GM12864 (cell line): Measurements from ENCODE around the gene KLF1.
"Not testable (repeated sequence)": the region's sequence is repeated elsewhere in the genome, so short reads cannot be mapped to it uniquely, and the experiment has no call there.

Source experiments
- DNase-seq: peaks from one replicate; pipeline ENCODE4 v3.0.0-alpha.2; 2011; ENCODE audit warnings: low read depth
- H3K4me3 ChIP-seq: 2 replicates; pipeline ENCODE4 v1.5.1; 2011; ENCODE audit warnings: mild to moderate bottlenecking, low read depth, low read length, control low read depth
- CTCF ChIP-seq: IDR thresholded peaks from 2 replicates; pipeline ENCODE4 v1.5.1; 2011; ENCODE audit warnings: low read depth, mild to moderate bottlenecking, moderate library complexity, low read length, control low read depth, inconsistent platforms; ENCODE audit errors: missing control alignments

KLF1 gene

GRCh38 chr19:12864721-12865715, 22.0 kb downstream of the KLF1 start:
- no peak for TF ChIP-seq CTCF
- H3K4me3 ChIP-seq, result no peak overlapping the region
- DNase-seq, result no peak

- H3K4me3 ChIP-seq, result no peak overlapping the region
- no peak for TF ChIP-seq CTCF
- DNase-seq, result no peak
Observed at GRCh38 chr19:12864143-12864542, 22.9 kb downstream of the KLF1 start.

GRCh38 chr19:12859546-12859945, 27.5 kb downstream of the KLF1 start:
- no peak for TF ChIP-seq CTCF
- DNase-seq, result no peak
- H3K4me3 ChIP-seq, result no peak overlapping the region

GRCh38 chr19:12858041-12858928, 28.7 kb downstream of the KLF1 start:
- no peak overlapping the region for H3K4me3 ChIP-seq
- DNase-seq, result no peak
- TF ChIP-seq CTCF, result no peak

- H3K4me3 ChIP-seq, result no peak overlapping the region
- TF ChIP-seq CTCF, result no peak
- DNase-seq, result no peak
Observed at GRCh38 chr19:12856653-12857052, 30.3 kb downstream of the KLF1 start.

GRCh38 chr19:12847159-12848139, 39.6 kb downstream of the KLF1 start:
- TF ChIP-seq CTCF, result peak; percentile 97
- H3K4me3 ChIP-seq, result no peak overlapping the region
- DNase-seq, result no peak

GRCh38 chr19:12846613-12847012, 40.4 kb downstream of the KLF1 start:
- DNase-seq, H3K4me3 ChIP-seq: not testable (repeated sequence)
